GM18858 (cell line): ENCODE data around the gene SIDT2.

Source experiments
- ATAC-seq: cut with Tn5 transposase; IDR thresholded peaks from one replicate; pipeline ENCODE4 v1.9.1; 2021; ENCODE audit not compliant: unreplicated experiment

The SIDT2 gene

DNA sequence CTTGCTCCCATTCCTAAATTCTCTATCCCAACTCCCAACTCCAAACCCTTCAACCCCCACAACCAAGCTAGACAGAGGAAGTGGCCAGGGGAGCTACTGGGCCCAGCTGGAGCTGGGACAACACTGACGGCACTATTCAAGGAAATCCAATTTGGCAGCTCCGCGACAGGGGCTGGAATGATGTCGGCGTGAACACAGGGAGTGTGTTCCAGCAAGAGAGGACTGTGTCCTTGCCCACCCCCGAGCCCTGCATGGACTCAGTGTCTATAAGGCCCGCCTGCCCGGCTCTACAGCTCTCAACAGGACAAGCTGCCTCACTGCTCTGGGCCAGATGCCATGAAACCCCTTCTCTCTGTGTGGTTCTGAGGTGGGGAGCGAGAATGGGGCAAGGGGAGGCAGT, 42.0 kb downstream of the SIDT2 start:
- ATAC-seq = no peak

- no peak for ATAC-seq
Observed at GRCh38 chr11:117220999-117221774, 42.6 kb downstream of the SIDT2 start.

GRCh38 chr11:117221775-117222517, 43.4 kb downstream of the SIDT2 start:
- no peak for ATAC-seq

- ATAC-seq = no peak
Observed at GRCh38 chr11:117222991-117223740, 44.6 kb downstream of the SIDT2 start.

DNA sequence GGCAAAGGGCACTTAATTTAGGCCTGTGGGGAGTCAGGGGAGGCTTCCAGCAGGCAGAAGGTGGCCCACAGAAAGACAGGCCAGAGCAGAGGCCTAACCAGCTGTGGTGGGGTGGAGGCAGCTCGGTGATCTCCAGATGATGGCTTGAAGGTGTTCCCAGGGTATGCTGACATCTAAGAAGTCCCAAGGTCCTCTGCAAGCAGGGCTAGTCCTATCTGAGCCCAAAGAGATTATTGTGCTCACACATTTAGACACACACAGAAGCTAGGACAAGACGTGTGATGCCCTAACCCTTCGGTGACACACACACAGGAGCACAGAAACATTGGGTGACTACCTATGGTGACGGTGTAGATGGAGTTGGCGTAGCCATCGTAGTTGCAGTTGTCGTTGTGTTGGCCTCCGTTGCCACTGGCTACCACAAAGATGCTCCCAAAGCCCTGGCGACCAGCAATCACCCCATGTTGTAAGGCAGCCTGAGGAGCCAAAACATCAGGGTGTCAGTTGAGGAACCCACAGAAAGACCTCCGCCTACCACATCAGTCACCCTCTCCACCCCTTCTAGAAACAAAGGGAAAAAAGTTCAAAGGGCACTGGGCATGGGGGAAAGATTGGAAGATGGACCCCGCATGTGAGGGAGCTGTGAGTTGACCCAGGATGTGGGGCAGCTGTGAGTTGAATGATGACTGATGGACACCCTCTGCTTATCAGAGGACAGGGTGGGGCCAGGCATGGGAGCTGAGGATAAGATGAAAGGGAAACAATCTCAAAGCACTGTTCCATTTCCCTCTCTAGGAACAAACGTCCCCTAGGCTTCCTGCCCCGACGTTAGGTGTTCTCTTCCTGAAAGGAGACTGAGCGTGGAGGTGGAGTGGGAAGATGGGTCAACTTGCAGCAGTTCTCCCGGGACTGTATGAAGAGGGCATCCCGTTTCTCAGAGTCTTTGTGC, 45.5 kb downstream of the SIDT2 start:
- no peak for ATAC-seq

GRCh38 chr11:117225553-117226170, 47.1 kb downstream of the SIDT2 start:
- ATAC-seq = no peak

- ATAC-seq = peak; percentile 49
Observed at GRCh38 chr11:117226388-117227385, 48.1 kb downstream of the SIDT2 start.

- ATAC-seq = no peak
Observed at GRCh38 chr11:117228091-117228490, 49.5 kb downstream of the SIDT2 start.

GRCh38 chr11:117229411-117229810, 50.9 kb downstream of the SIDT2 start:
- ATAC-seq = no peak

DNA sequence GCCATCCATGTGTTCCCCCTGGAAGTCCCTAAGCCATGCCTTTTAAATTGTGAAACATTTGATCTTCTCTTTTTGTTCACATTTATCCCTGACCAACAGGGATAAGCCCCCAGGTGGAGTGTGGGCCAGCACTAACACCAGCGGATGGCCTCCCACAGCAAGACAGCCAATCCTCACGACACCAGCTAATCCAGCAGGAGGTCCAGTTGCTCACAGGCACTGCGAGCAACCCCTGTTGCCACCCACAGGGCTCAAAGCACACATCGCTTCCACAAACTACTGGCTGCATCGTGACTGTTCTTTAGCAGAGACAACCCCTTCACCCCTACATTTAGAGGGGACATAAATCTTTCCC, 51.4 kb downstream of the SIDT2 start:
- no peak for ATAC-seq

DNA sequence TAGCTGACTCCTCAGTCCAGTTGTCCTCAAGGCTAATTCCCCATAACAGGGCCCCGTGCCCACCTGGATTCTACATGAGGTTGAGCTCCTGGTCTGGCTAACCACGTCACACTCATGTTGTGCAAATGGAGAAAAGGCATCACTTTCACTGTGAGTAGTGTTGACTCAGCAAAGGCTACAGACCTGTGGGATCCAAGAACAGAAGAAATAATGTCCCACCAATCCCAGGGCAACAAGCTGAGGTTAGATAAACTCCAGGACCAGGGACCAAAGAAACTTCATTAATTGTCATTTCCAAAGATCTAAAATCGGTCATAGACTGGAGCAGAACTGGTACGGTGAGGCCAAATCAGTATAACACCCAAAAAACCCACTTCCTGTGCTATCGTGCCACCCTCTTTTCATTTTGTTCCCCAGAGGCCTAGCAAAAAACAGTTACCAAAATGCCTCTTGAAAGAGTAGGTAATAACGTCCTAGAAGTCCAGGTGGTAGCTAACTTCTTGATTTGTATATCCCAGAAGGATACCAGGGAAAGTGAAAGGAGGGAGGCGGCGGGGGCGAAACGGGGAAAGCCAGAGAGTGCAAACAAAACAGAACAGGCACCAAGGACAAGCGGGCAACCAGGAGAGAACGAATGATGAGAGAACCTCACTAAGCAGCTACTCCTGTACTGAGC, 51.9 kb downstream of the SIDT2 start:
- ATAC-seq = peak; percentile 34

DNA sequence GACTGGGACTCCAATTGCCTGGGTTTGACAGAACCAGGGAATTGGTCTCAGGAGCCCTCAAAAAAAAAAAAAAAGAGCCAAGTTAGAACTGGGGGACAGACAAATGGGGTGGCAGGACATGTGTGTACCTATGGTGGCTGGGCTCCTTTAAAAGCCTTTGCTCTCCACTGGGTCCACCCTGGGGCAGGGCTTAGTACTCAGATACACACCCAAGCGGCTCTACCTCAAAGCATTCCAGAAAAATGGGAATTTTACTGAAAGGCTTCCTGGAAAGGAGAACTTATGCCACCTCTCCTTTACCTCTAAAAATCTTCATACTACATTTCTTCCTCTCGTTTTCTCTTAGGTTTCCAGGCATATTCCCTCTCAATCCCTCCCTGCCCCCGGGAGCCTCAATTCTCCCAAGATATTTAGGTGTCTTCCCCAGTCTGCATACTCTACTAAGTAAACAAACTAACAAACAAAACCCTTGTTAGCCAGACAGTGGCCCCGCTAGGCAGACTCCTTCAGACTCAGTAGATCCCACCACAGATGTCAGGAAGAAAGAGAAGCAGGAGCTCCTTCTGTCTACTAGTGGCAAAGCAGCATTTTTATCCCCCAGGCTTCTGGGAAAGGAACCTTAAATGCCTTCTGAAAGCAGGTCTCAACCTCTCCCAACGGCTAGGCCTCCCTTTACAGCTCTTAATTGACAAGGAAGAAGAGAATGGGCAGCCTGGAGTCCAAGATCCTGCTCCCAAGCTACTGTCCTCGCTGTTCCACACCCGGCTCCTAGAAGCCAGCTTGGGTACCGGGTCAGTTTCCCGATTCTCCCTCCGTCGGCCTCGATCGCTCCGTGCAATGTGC, 52.7 kb downstream of the SIDT2 start:
- ATAC-seq = no peak

GRCh38 chr11:117231842-117232091, 53.2 kb downstream of the SIDT2 start, which contains the start of gene PCSK7:
Gene PCSK7, minus strand, starts transcription at chr11:117232073. Its CDS starts 2,229 bp downstream, at chr11:117229844.
- ATAC-seq = no peak

GRCh38 chr11:117232092-117232878, 53.7 kb downstream of the SIDT2 start, which contains the start of gene RNF214:
Gene RNF214, plus strand, starts transcription at chr11:117232671. Its CDS starts 1,602 bp downstream, at chr11:117234273.
- ATAC-seq = no peak

DNA sequence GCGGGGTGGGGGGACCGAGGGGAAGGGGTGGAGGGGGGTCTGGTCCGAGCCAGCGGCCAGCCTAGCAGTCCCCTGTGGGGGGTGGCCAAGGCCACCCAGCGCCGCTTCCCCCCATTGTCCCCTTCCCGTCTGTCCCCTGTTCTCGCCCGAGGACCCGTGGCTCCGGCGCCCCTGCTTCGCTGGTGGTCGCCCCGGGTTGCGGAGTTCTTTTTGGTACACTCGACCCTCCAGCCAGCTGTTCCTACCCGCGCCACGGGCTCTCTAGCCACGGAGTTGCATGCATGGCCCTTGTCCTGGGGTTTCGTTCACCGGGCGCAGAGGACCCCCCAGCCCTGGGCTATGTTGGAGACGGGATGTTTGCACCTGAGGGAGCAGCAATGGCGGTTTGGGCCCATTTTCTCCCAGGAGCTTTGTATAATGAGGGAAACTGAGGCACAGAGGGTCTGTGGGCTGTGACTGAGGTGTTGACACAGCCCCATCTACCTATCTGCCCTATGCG, 54.4 kb downstream of the SIDT2 start:
- no peak for ATAC-seq

DNA sequence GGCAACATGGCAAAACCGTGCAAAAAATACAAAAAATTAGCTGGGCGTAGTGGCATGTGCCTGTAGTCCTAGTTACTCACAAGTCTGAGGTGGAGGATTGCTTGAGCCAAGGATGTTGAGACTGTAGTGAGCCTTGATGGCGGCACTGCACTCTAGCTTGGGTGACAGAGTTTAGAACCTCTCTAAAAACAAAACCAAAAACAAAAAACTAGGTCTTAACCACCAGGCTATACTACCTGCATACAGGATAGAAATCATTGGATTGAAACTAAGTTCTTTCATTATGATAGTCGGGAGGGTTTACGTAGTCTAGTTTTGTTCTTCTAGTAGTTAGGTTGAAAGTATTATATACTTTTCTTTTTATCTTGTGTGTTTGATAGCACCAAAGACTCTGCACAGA, 59.7 kb downstream of the SIDT2 start:
- no peak for ATAC-seq

DNA sequence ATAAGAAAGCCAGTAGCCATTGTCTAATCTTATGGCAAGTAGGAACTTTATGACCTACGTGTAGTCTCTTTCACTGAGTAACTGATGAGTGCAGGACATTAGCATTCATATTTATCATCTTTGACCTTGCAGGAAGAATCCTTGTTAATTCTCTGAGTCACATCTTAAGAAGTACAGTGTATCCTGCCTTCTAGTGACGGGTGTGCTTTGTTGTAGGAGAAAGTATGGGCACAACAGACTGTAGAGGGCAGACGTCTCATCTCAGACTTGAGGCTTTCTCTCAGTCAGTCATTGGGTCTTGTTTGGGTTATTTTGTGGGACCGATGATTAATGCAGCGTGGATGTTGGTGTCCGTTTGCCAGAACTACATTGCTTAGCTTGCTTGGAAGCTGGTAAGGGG, 60.8 kb downstream of the SIDT2 start:
- no peak for ATAC-seq
